ENCODE results near the gene FOXL2. TPM values are rescaled to one million over a fixed set of nuclear protein-coding genes. Genes with fewer than 3 reads are reported as not detected.

FOXL2 gene
- under 0.01 and 0.17 TPM in 2 replicates for total RNA-seq

DNA sequence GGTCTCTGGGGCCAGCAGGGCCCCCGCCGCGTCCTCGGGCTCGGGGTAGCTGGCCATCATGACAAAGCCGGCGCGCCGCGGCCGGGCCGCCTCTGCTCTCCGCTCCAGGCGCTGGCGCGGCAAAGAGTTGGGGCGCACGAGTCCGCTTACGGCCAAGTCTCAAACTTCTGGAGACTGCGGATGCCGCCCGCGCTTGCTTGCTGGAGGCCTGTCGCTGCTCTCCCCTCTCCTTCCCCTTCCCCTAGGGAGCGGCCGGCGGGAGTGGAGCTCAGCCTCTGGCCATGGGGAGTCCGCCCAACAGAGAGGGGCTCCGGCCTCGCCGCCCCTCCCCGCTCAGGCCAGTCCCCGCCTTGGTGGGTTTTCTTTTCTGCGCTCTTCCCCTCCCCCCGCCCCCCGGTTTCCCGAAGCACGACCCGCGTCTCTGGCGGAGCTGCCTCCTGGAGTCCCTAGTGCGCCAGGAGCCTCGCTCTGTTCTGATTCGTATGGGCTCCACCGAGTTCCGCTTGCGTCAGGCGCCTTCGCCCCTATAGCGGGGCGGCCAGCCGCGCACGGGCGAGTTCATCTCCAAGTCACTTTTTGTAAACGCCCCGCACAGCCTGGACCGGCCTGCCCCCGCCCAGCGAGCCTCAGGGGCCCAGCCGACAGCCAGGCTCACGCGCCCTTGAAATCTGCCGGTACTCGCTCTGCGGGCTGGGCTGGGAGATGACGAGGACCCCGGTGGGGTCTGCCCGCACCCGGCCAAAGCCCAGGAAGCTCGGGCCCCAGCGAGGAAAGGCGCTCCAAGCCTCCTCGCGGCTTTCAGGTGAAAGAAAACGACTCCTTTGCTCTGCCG lies at the start of gene FOXL2, which contains the start of gene FOXL2NB:
TSS of gene FOXL2 (minus strand) at position 475 of the 832 bp plus-strand sequence. CDS start at position 60, 415 bp downstream.
TSS of gene FOXL2NB (plus strand) at position 555 of the 832 bp plus-strand sequence. CDS start at position 703, 148 bp downstream.

Other genes with a start within 250 kb of the FOXL2 start
- gene PIK3CB, start 112.2 kb downstream of the FOXL2 start, total RNA-seq: 4.3 and 5.0 TPM in 2 replicates
- gene FOXL2NB, start 80 bp upstream of the FOXL2 start, total RNA-seq: not detected in 2 replicates
- not detected in 2 replicates for gene PRR23A, start 59.1 kb upstream of the FOXL2 start, total RNA-seq
- gene PRR23B, start 73.8 kb upstream of the FOXL2 start, total RNA-seq: not detected in 2 replicates
- gene PRR23C, start 97.8 kb upstream of the FOXL2 start, total RNA-seq: not detected in 2 replicates